Suprapubic skin (tissue), 4 donors: Measurements from ENCODE around the gene SPOCK1. TPM values are rescaled to one million over a fixed set of nuclear protein-coding genes. Genes with fewer than 3 reads are reported as not detected.

Experiments
- DNase-seq, 2 donors: peaks; one replicate each; pipeline ENCODE4 v3.0.0-alpha.2; 2019; ENCODE audit warnings: low spot score in 2 of 2
- H3K27ac ChIP-seq: fragments of 200-600 bp; sonication (generic); one replicate; pipeline ENCODE4 v1.5.1; 2019
- H3K27me3 ChIP-seq: fragments of 200-600 bp; sonication (generic); one replicate; pipeline ENCODE4 v1.5.1; 2019
- H3K36me3 ChIP-seq: fragments of 200-600 bp; sonication (generic); one replicate; pipeline ENCODE4 v1.5.1; 2019
- H3K4me1 ChIP-seq: fragments of 200-600 bp; sonication (generic); one replicate; pipeline ENCODE4 v1.5.1; 2019
- H3K4me3 ChIP-seq: fragments of 200-600 bp; sonication (generic); one replicate; pipeline ENCODE4 v1.5.1; 2019; ENCODE audit warnings: mild to moderate bottlenecking
- H3K9me3 ChIP-seq: fragments of 200-600 bp; sonication (generic); one replicate; pipeline ENCODE4 v1.5.1; 2019
- CTCF ChIP-seq, 2 donors: fragments of 200-600 bp in 1 of 2; fragments of 450-650 bp in 1 of 2; sonication (generic) in 1 of 2; IDR thresholded peaks; one replicate each; pipeline ENCODE4 v1.5.1; 2016 to 2019; ENCODE audit warnings: antibody characterized with exemption in 2 of 2, mild to moderate bottlenecking in 1 of 2, moderate library complexity in 1 of 2
- EP300 ChIP-seq: sonication (generic); formaldehyde crosslinking; IDR thresholded peaks from one replicate; pipeline ENCODE4 v1.6.1; 2017; ENCODE audit warnings: antibody characterized with exemption
- POLR2A ChIP-seq, 2 donors: fragments of 450-650 bp; IDR thresholded peaks; one replicate each; pipeline ENCODE4 v1.6.1; 2017; ENCODE audit warnings: antibody characterized with exemption in 2 of 2, mild to moderate bottlenecking in 2 of 2, moderate library complexity in 2 of 2
- POLR2AphosphoS5 ChIP-seq, 3 donors: sonication (generic); formaldehyde crosslinking; IDR thresholded peaks; one replicate each; pipeline ENCODE4 v1.6.1; 2017; ENCODE audit warnings: antibody characterized with exemption in 3 of 3
- WGBS: methylation state at CpG from one replicate; pipeline ENCODE4 v1.1.5; 2018; 5-methylcytosine and 5-hydroxymethylcytosine counted together
- total RNA-seq, 4 donors: library from RNA; depleted of rRNA; stranded (reverse); fragments of >200 nt; gene quantifications; one replicate each; pipeline ENCODE4 v1.1.0, GENCODE V29; 2016

SPOCK1 gene
- total RNA-seq, 4 donors from 2014 or later = 3.9 to 11.6 (median 5.4) TPM

GRCh38 chr5:137290373-137290772, 208.8 kb downstream of the SPOCK1 start:
- DNase-seq = no peak
- H3K36me3 ChIP-seq = no peaks in the 10 kb centered on the region
- H3K9me3 ChIP-seq = no peaks in the 10 kb centered on the region
- no peak overlapping the region for H3K4me3 ChIP-seq
- no peak for TF ChIP-seq POLR2AphosphoS5 (IDR thresholded peaks at IDR 0.05)
- TF ChIP-seq EP300 = no peak
- TF ChIP-seq POLR2A (IDR thresholded peaks at IDR 0.05) = no peak
- no peak for TF ChIP-seq CTCF (IDR thresholded peaks at IDR 0.05)
- 83% methylated on average over 3 of the region's 3 CpGs for WGBS
- no peaks in the 10 kb centered on the region for H3K4me1 ChIP-seq
- no peak overlapping the region for H3K27ac ChIP-seq
- H3K27me3 ChIP-seq = peaks cover 3% of the 10 kb centered on the region

GRCh38 chr5:137289856-137290255, 209.3 kb downstream of the SPOCK1 start:
- H3K9me3 ChIP-seq = no peaks in the 10 kb centered on the region
- no peaks in the 10 kb centered on the region for H3K4me1 ChIP-seq
- TF ChIP-seq POLR2AphosphoS5 (IDR thresholded peaks at IDR 0.05) (no peak), POLR2A (IDR thresholded peaks at IDR 0.05) (no peak)
- no peaks in the 10 kb centered on the region for H3K36me3 ChIP-seq
- peaks cover 3% of the 10 kb centered on the region for H3K27me3 ChIP-seq
- DNase-seq = no peak
- 92% methylated on average over 1 of the region's 1 CpG for WGBS
- no peak overlapping the region for H3K27ac ChIP-seq
- no peak overlapping the region for H3K4me3 ChIP-seq

GRCh38 chr5:137287569-137287968, 211.6 kb downstream of the SPOCK1 start:
- DNase-seq = no peak
- H3K4me1 ChIP-seq = no peaks in the 10 kb centered on the region
- H3K27me3 ChIP-seq = peaks cover 3% of the 10 kb centered on the region
- H3K36me3 ChIP-seq = no peaks in the 10 kb centered on the region
- no peak overlapping the region for H3K27ac ChIP-seq
- WGBS = 74% methylated on average over 2 of the region's 2 CpGs
- no peak for TF ChIP-seq CTCF (IDR thresholded peaks at IDR 0.05)
- TF ChIP-seq POLR2A (IDR thresholded peaks at IDR 0.05) = no peak
- TF ChIP-seq POLR2AphosphoS5 (IDR thresholded peaks at IDR 0.05) = no peak
- TF ChIP-seq EP300 = no peak
- H3K4me3 ChIP-seq = no peak overlapping the region
- no peaks in the 10 kb centered on the region for H3K9me3 ChIP-seq

- Histone ChIP-seq H3K27me3 (peaks cover 3% of the 10 kb centered on the region), H3K9me3 (no peaks in the 10 kb centered on the region), H3K4me1 (no peaks in the 10 kb centered on the region), H3K4me3 (no peak overlapping the region), H3K27ac (no peak overlapping the region), H3K36me3 (no peaks in the 10 kb centered on the region)
- whole genome bisulfite sequencing = 74% methylated on average over 4 of the region's 4 CpGs
- no peak for TF ChIP-seq POLR2A (IDR thresholded peaks at IDR 0.05)
- no peak for TF ChIP-seq EP300
- no peak for TF ChIP-seq CTCF (IDR thresholded peaks at IDR 0.05)
- no peak for TF ChIP-seq POLR2AphosphoS5 (IDR thresholded peaks at IDR 0.05)
- DNase-seq = no peak
Observed at GRCh38 chr5:137286025-137286610, 213.0 kb downstream of the SPOCK1 start.

- Histone ChIP-seq H3K4me1 (no peaks in the 10 kb centered on the region), H3K9me3 (no peaks in the 10 kb centered on the region), H3K27ac (no peak overlapping the region), H3K27me3 (peaks cover 3% of the 10 kb centered on the region), H3K4me3 (no peak overlapping the region), H3K36me3 (no peaks in the 10 kb centered on the region)
- WGBS = 96% methylated on average over 2 of the region's 2 CpGs
- TF ChIP-seq POLR2A (IDR thresholded peaks at IDR 0.05) = no peak
- TF ChIP-seq POLR2AphosphoS5 (IDR thresholded peaks at IDR 0.05) = no peak
- TF ChIP-seq CTCF (IDR thresholded peaks at IDR 0.05) = no peak
- no peak for TF ChIP-seq EP300
- no peak for DNase-seq
Observed at GRCh38 chr5:137283801-137284200, 215.3 kb downstream of the SPOCK1 start.

- Histone ChIP-seq H3K27me3 (no peaks in the 10 kb centered on the region), H3K36me3 (no peaks in the 10 kb centered on the region), H3K9me3 (no peaks in the 10 kb centered on the region), H3K4me3 (no peak overlapping the region), H3K27ac (no peak overlapping the region), H3K4me1 (no peaks in the 10 kb centered on the region)
- 59% methylated on average over 5 of the region's 5 CpGs for WGBS
- no peak for DNase-seq
- TF ChIP-seq EP300 (no peak), POLR2AphosphoS5 (IDR thresholded peaks at IDR 0.05) (no peak), POLR2A (IDR thresholded peaks at IDR 0.05) (no peak), CTCF (IDR thresholded peaks at IDR 0.05) (no peak)
Observed at GRCh38 chr5:137282216-137282615, 216.9 kb downstream of the SPOCK1 start.
